ENCODE measurements around the gene PRRG1.
"Not testable (repeated sequence)": the region's sequence is repeated elsewhere in the genome, so short reads cannot be mapped to it uniquely, and the experiment has no call there.

PRRG1 gene

DNA sequence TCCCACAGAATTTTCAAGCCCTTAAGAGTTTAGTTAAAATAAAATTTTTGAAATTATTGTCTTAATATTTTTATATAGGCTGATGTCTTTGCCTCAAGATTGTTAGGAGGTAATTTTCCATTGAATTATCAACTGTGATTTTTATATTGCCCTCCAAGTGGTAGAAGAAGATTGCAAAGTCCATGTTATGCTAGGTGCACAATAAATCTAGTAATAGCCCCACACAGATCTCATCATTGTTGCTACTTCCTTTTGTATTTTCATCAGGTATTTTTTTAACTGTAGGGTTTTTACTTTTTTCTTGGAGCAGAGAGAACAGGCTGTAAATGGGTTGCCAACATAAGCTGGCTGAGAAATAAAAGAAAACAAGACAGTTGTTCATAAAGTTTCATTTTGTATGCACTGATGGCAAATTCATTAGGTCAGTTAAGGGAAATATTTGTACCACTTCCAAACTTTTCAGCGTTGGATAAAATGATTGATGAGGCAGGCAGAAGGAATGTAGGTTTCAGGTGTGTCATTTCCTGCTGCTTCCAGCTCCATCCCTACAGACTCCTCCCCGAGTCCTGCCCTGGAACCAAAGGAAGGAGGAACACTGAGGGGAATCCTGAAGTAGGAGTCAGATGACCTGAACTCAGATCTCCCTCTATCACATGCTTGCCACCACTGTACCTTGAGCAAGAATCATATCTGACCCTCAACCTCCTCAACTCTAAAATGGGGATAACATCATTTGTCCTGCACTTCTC lies 105.5 kb downstream of the PRRG1 start:
- no peak for DNase-seq (ENCODE audit: low read depth)
- H3K4me3 ChIP-seq (ENCODE audit: low read depth, low read length): no peak overlapping the region

DNA sequence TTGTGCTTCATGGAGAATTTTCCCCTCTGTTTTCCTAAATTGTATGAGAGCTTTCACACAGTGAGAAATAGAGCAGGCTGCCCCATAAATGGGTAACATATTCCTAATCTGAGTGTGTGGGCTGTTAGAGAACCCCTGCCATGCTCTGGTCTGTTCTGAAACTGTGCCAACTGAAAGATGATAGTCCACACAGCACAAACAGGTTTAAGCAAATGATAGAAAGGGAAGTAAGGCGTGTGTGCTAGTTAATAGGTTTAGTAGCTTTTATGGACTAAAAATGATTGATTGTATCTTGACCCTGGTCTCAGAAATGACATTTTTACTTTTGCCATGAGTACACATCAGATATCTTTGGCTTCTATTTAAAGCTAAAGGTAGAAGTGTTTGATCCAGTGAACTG lies 106.2 kb downstream of the PRRG1 start:
- no peak for DNase-seq (ENCODE audit: low read depth)

GRCh38 chrX:37460285-37460684 lies 111.1 kb downstream of the PRRG1 start:
- not testable (repeated sequence) for H3K4me3 ChIP-seq (ENCODE audit: low read depth, low read length); DNase-seq (ENCODE audit: low read depth)

More for the DNA sequence above, 106.2 kb downstream of the PRRG1 start:
- H3K4me3 ChIP-seq (ENCODE audit: low read depth, low read length): no peak overlapping the region

DNA sequence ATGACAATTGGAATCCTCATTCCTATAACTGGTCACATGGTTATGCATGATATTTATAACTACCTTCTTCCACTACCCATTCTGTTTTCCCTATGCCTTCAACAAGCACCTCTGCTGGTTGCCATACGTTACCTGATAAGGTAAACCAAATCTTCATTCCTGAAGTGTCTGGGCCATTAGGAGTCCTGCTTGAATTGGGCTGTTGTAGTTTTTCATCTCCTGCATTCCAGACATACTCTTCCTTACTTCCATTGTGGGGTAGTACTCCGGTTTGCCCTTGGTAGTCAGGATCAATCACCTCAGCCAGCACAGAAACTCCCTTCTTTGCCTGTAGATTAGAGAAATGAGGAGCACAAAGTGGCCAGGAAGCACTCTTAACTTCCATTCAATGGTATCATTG lies 113.2 kb downstream of the PRRG1 start:
- no peak for DNase-seq (ENCODE audit: low read depth)
- H3K4me3 ChIP-seq (ENCODE audit: low read depth, low read length): no peak overlapping the region

DNA sequence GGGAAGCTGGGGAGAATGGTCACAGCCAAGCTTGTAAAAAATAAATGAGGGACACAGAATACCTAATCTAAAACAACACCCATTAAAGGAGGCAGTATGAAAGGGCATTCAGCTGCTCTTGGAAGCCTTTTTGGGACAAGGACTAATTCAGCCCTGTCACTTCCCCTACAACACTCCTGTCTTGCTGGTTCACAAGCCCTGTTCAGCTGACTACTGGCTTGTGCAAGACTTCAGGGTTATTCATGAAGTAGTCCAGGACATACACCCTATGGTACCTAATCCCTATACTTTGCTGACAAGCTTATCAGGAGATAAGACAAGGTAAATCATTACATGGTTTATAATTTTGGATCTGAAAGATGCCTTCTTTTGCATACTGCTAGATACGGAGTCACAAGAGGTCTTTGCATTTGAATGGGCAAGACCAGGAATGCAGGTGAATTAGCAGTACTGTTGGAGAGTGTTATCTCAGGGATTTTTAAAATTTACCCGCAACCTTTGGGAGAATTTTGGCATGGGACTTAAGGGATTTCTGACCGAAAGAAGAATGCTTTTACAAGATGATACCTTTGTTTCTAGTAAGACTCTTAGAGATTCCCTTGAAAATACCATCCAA lies 119.1 kb downstream of the PRRG1 start:
- no peak overlapping the region for H3K4me3 ChIP-seq (ENCODE audit: low read depth, low read length)
- no peak for DNase-seq (ENCODE audit: low read depth)

DNA sequence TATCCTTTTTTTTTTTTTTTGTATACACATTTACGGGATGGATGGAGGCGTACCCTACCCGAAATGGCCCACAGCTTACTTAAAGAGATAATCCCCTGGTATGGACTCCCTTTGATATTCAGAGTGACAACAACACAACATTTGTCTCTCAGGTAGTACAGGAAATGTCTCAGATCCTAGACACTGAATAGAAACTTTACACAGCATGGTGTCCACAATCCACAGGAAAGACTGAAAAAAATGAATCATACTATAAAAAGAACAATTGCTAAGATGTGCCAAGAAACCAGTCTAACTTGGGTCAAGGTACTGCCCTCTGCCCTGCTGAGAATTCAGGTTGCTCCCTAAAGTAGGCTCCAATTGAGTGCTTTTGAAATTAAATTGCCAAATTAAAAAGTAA lies 121.5 kb downstream of the PRRG1 start:
- no peak overlapping the region for H3K4me3 ChIP-seq (ENCODE audit: low read depth, low read length)
- DNase-seq (ENCODE audit: low read depth): no peak

- no peak overlapping the region for H3K4me3 ChIP-seq (ENCODE audit: low read depth, low read length)
- no peak for DNase-seq (ENCODE audit: low read depth)
Observed at GRCh38 chrX:37472836-37473235, 123.7 kb downstream of the PRRG1 start.

- H3K4me3 ChIP-seq (ENCODE audit: low read depth, low read length): no peak overlapping the region
- DNase-seq (ENCODE audit: low read depth): no peak
Observed at GRCh38 chrX:37474478-37474877, 125.3 kb downstream of the PRRG1 start.

DNA sequence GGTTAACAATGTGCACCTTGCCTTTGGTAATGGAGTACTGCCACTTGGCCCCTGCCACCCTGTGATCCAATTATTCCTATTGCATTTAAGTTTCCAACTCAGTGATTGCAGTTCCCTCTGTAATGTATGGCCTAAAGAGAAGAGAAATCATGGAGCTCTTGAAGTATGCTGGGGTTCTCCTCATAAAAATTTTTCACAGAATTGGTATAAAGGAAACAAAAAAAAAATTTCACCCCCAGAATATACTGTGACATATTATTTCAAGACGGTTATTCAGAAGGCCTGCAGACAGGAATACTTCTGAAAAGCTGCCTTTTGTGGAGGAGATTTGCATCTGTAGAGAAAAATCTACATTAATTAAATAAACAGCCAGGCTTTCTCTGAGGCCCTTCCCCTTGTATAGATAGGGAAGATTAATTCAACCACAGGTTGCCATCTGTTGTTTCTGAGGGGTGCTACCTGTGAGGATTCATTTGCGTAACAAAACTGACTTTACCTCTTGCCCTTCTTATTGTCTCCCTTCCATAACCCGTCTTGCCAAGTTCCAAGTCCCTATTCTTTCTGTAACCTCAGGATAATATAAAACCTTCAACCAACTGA lies 127.5 kb downstream of the PRRG1 start:
- no peak overlapping the region for H3K4me3 ChIP-seq (ENCODE audit: low read depth, low read length)
- DNase-seq (ENCODE audit: low read depth): no peak

GRCh38 chrX:37484335-37484734 lies 135.2 kb downstream of the PRRG1 start:
- H3K4me3 ChIP-seq (ENCODE audit: low read depth, low read length): not testable (repeated sequence)

GRCh38 chrX:37485429-37485828 lies 136.3 kb downstream of the PRRG1 start:
- DNase-seq (ENCODE audit: low read depth): no peak
- H3K4me3 ChIP-seq (ENCODE audit: low read depth, low read length): no peak overlapping the region

More at GRCh38 chrX:37484335-37484734, 135.2 kb downstream of the PRRG1 start:
- DNase-seq (ENCODE audit: low read depth): not testable (repeated sequence)

DNA sequence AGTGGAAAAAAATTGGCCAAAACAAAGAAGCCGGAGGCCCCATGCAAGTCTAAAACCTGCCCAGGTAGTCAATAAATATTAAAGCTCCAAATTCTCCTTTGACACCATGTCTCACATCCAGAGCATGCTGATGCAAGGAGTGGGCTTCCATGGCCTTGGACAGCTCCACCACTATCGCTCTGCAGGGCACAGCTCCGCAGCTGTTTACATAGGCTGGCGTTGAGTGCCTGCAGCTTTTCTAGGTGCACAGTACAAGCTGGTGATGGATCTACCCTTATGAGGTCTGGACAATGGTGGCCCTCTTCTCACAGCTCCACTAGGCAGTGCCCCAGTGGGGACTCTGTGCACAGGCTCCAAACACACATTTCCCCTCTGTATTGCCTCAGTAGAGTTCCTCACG lies 138.1 kb downstream of the PRRG1 start:
- no peak overlapping the region for H3K4me3 ChIP-seq (ENCODE audit: low read depth, low read length)
- no peak for DNase-seq (ENCODE audit: low read depth)

GRCh38 chrX:37488323-37488722 lies 139.2 kb downstream of the PRRG1 start:
- H3K4me3 ChIP-seq (ENCODE audit: low read depth, low read length): no peak overlapping the region
- no peak for DNase-seq (ENCODE audit: low read depth)

GRCh38 chrX:37491686-37492085 lies 142.5 kb downstream of the PRRG1 start:
- no peak overlapping the region for H3K4me3 ChIP-seq (ENCODE audit: low read depth, low read length)
- no peak for DNase-seq (ENCODE audit: low read depth)

- DNase-seq (ENCODE audit: low read depth); H3K4me3 ChIP-seq (ENCODE audit: low read depth, low read length): not testable (repeated sequence)
Observed at GRCh38 chrX:37495760-37496159, 146.6 kb downstream of the PRRG1 start.

DNA sequence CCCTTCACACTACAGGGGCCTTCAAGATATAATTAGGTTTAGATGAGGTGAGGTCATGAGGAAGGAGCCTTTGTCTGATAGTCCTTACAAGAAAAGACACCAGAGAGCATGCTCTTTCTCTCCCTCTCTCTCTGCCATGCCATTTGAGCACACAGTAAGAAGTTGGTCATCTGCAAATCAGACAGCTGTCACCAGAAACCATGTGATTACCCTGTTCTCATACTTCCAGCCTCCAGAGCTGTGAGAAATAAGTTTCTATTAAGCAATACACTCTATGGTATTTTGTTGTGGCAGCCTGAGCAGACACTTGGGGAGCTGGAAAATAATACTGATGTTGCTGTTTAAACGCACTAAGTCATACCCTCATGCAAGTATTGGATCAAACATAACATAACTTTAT lies 148.0 kb downstream of the PRRG1 start:
- H3K4me3 ChIP-seq (ENCODE audit: low read depth, low read length); DNase-seq (ENCODE audit: low read depth): not testable (repeated sequence)

DNA sequence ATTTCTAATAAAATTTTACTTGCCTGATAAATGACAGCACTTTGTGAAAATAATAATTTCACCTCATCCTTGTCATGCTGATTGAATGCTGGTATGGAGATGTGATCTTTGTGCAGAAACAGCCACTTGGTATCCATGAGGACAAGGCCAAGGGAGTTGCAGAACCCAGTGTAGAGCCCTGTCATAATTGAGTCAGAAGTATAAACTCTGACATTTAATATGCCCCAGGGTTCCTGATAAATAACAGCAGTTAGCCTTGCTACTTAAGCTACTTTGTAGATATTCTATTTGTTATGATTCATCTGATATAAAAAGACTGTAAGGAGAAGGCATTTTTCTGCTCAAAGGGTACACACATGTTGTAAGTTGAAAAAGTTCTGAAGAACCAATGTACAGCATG lies 149.2 kb downstream of the PRRG1 start:
- DNase-seq (ENCODE audit: low read depth); H3K4me3 ChIP-seq (ENCODE audit: low read depth, low read length): not testable (repeated sequence)

DNA sequence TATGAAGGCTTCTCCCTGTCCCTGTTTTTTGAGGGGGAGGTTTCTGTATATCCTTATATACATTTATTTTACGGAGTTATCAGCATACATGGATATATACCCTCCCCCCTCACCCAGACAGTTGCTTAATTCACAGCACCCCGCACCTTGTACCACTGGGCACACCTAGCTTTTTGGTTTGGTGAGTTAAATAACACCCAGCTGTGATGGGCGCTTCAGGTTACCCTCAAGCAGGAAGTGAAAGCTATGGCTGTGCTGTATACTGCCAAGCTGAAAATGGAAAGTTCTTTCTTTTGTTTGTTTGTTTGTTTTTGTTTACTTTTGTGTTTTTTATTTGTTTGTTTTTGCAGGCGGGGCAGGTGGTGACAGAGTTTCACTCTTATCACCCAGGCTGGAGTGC lies 150.5 kb downstream of the PRRG1 start:
- not testable (repeated sequence) for H3K4me3 ChIP-seq (ENCODE audit: low read depth, low read length); DNase-seq (ENCODE audit: low read depth)

DNA sequence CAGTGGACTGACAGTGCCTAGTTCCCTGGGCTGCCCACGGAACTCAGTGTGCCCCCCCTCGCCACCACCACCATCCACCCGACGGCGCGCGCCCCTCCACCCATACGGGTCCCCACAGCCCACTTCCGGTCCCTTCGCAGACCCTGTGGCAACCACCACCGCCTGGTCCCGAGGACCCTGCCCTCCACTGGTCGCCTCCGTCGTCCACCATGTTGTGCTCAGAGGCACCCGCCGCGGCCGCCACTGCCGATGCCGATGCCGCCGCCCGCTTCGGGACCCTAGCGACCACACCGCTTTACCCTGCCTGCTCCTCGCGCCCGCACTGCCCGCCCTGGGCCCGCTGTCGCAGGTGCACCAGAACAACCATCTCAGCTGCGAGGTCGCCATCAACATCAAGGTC lies 155.8 kb downstream of the PRRG1 start:
- DNase-seq (ENCODE audit: low read depth): no peak
- no peak overlapping the region for H3K4me3 ChIP-seq (ENCODE audit: low read depth, low read length)

Measured in skeletal muscle cell (primary cell).